HG02588 (cell line): ENCODE data around the gene BAG1.

Source experiments
- ATAC-seq: cut with Tn5 transposase; IDR thresholded peaks from one replicate; pipeline ENCODE4 v1.9.1; 2021; ENCODE audit warnings: mild to moderate bottlenecking, moderate library complexity; ENCODE audit not compliant: unreplicated experiment

BAG1 gene

DNA sequence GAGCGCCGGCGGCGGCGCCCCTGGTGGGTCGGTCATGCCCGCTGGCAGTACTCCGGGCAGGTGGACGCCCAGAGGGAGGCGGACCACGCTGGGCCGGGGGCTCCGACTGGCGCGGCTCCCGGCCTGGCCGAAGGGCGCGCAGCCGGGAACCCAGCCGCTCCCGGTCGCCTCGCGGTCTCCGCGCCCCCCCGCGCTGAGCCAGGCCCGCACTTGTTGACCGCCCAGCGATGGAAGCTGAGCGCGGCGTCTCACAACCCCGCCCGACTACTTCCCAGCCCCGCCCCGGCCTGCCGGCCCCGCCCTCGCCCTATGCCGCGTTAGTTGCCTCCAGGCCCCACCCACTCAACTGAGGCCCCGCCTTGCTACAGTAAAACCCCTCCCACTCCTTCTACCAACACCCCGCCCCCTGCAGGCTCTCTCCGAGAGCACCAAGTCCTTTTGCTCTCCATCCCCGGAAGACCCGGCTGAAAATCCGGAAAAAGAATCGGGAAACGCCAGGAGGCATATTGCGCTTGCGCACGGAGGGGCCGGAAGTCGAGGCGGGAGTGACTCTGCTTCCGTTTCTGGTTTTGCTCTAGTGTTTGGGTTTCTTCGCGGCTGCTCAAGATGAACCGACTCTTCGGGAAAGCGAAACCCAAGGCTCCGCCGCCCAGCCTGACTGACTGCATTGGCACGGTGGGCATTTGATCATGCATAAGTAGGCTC is at the start of gene BAG1, which contains the start of gene CHMP5:
Gene BAG1 (minus strand): TSS at position 236 of the 705 bp plus-strand sequence.
Gene CHMP5 (plus strand): TSS at position 577 of the 705 bp plus-strand sequence. CDS start 30 bp downstream, at position 607.
- ATAC-seq, result peak; percentile 81

DNA sequence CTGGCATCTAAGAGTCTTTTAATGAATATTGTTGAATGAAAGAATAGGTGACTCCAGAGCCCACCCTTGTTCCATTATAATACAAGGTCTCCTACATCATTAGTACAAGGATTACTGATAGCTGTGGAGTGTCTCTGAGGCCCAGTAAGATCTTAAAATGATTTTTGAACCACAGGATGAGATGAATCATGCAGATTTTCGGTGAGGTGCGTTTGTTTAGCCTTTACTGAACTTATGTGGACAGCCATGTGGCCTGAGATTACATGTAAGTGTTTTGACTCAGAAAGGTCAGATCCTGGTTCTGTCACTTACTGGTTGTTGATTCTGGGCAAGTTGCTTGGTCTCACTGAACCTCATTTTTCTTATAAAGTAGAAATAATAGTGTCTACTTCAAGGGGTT is 47.4 kb upstream of the BAG1 start:
- no peak for ATAC-seq

DNA sequence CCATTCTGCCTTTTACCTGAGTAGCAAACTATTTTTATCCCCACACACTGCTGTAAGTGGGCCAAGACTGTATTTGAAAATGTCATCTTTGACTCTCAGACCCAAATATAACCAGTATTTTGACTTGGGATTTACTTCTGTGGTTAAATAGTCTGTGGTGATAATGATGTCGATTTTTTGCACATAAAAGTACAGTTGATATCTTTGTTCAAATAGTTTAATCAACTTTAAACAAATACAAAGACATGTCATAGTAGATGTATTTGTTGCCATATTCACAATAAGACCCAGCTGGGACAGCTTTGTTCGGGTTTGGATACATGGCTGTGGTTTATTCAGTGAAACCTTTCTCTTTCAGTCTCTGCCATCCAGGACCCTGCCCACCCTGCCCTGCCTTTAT is 46.2 kb upstream of the BAG1 start:
- ATAC-seq, result no peak

DNA sequence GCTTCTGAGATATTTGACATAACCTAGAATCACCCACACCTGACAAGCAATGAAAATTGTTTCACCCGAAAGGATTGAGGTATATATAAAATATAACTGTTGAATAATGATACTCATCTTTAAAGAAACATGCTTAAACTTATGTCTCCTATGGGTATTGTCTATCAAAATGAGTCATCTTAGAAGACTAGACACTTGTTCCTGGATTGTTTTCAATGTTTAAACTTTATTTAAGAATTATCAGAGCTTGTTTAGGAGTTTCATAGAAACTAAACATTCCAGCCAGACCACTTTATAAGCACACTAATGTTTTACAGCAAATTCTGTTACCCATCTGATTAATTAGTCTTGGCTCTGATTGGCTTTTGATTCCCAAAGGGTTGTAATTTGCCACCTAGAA is 45.4 kb upstream of the BAG1 start:
- no peak for ATAC-seq

DNA sequence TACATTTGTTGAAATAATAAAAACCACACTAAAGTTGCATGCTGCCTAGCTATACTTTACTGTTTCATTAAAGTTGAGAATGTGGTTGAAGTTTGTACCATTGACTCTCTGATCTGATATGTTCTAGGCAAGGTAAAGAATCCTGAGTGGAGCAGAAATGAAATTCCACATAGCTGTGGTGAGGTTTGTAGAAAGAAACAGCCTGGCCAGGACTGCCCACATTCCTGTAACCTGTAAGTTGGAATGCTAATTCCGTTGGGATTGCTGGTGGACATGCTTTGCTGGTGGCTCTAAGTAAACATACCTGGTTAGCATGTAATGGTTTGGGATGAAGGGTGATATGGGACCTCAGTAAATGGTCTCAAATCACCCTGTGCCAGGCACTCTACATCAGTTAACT is 42.6 kb upstream of the BAG1 start:
- no peak for ATAC-seq

DNA sequence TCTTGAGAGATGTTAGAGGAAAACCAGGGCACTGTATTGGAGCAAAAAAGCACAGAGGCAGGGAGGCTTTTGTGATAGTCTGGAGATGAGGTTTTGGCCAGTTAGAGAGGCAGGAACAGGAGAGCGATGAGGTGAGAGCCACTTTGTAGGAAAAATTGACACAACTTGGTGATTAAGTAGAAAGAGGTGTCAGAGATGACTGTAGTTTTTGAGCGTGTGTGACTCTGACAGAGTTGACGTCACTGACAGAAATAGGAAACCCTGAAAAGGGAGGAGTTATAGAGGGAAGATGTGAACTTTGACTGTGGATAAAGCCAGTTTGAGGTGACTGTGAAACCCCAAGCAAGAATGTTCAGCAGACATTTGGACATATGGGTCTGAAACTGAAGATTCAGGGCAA is 41.5 kb upstream of the BAG1 start:
- no peak for ATAC-seq

DNA sequence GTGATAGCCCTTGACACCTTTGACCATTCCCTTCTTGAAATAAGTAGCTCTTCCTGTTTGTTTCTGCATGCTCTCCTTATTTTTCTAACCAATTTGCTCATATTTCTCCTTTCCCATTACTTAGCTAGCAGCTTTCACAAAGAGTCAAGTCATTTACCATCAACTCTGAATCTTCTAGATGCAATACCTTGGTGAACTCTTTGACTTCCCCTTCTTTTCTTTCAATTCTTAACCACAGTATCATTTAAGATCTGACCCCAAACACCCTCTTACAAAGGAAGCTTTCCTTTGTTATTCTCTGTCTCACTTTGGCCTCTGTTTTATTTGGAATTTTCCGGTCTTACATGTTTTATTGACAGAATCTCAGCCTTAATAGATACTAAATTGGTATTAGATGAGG is 39.9 kb upstream of the BAG1 start:
- no peak for ATAC-seq

DNA sequence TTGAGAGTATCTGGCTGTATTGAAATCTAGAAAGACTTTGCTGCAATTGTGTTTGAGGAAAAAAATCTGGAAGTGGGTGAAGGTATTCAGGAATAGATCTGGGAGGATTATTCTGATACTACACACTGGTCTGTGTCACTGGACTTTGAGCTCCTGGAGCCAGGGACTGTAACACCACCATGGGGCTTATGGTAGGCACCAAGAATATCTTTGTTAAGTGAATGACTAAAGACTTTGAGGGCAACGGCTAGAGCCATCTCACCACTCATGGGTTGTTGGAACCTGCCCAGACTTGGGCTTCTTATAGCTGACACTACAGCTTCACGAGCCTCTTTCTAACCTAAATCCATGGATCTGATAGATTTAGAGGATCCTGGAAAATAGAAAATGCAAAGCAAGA is 36.0 kb upstream of the BAG1 start:
- ATAC-seq, result no peak

DNA sequence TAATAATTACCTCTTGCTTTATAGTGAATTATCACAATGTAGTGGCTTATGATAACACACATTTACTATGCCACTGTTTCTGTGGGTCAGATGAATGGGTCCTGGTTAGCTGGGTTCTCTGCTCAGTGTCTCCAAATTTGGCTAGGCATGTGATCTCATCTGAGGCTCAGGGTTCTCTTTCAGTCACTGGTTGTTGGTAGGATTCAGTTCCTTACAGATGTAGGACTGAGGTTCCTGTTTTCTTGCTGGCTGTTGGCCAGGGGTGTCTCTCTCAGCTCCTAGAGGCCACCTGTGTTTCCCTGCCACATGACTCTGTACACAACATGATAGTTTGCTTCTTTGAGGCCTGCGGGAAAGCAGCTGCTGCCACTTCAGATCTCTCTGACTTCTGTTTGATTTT is 32.9 kb upstream of the BAG1 start:
- ATAC-seq, result peak; percentile 90

DNA sequence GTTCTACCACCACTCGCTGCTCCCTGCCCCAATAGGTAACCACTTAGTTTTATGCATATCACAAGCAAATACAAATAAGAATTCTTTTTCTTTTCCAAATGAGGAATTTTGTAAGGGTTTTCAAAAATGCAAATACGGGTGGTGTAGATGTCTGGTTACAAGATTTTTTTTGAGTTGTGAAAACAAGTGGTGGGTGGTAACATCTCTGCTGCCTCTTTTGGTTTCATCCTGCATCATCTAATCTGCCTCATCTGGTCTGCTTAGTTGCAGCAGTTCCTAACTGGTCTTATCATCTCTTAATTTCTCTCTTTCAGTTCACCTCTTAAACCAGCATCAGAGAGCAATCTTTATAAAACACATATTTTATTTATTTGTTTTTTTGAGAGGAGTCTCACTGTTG is 31.1 kb upstream of the BAG1 start:
- ATAC-seq, result peak; percentile 36

DNA sequence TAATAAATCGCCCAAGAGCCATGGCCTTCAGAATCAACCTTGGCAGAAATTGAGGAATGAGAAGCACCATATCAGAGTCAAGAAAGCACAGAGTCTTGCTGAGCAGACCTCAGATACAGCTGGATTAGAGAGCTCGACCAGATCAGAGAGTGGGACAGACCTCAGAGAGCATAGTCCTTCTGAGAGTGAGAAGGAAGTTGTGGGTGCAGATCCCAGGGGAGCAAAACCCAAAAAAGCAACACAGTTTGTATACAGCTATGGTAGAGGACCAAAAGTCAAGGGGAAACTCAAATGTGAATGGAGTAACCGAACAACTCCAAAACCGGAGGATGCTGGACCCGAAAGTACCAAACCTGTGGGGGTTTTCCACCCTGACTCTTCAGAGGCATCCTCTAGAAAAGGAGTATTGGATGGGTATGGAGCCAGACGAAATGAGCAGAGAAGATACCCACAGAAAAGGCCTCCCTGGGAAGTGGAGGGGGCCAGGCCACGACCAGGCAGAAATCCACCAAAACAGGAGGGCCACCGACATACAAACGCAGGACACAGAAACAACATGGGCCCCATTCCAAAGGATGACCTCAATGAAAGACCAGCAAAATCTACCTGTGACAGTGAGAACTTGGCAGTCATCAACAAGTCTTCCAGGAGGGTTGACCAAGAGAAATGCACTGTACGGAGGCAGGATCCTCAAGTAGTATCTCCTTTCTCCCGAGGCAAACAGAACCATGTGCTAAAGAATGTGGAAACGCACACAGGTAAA is 30.3 kb upstream of the BAG1 start:
- ATAC-seq, result no peak

DNA sequence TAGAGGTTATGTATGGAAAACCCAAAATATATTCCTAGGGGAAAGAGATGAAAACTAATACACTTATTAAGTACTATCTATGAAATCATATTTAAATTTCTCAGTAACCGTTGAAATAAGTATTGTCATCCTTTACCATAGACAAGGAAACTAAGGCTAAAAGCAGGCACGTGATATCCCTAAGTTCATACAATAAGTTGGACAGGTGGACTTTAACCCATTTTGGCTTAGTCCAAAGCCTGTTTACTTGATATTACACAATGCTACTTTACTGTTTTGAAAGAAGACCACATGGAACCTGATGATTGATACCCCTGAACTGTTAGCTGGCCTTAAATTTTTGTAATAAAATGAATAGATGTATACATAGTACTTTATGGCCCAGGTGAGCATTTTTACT is 29.3 kb upstream of the BAG1 start:
- no peak for ATAC-seq

DNA sequence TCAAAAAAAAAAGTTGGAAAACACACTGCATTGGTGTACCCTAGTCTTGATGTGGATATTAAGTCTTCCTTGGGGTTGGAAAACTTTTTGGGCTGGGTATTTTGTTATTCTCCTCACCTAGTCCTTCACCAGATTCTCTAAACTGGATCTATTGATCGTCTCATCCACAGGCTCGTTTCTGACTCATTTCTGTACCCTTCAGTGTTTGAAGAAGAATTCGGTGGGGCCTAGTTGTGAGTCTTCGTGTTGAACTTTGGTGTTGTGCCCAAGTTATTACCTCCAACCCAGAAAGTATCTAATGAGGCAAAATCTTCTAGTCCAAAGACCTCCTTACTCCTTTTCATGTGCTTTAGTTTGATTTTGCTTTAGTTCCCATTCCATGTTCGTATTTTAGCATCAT is 27.4 kb upstream of the BAG1 start:
- ATAC-seq, result no peak

DNA sequence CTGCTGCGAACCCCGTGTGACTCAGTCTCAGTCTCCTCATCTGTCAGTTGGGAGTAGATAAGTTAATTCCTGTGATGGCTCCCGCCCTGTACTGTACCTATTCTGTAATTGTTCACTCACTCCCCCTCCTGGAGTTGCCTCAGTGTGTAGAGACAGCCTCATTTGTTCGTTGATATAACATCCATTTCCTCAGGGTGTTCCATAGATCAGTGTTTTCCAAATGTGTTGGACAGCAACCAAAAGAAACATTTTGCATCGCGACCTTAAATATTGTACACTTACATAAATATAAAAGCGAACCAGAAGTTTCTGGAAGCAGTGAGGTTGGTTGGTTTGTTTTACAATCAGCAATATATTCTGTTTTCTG is 26.5 kb upstream of the BAG1 start:
- no peak for ATAC-seq

DNA sequence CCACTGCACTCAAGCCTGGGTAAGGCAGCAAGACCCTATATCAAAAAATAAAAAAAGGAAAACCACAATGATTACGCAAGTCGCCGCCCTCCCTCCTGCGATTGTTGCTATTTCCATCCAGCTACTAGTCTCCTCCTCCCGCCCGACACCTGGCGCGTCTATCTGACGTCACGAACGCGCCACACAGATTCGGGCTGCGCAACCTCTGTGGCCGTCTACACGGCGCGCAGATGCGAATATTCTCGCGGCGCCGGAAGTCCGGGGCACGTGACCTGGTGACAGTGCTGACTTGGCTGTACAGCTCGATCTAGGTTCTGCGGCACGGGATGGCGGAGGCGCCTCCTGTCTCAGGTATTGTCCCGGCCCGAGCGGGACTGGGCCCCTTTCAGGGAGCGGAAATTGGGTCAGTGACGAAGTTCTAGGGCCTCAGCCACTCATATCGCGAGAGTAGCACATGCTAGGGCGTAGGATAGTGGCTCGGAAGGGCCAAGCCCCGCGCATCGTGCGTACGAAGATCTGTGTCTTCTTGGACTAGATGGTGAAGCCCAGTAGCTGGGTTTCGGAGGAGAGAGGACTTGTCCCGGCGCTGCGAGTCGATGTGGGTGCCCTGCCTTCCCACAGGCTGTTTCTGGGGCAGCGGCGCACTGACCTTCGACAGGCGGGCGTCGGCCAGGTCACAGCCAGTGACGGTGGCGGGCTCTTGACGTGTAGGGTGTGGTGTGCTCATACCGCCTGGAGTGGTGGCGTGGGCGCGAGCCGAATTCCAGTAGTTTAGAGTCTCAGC is 25.9 kb upstream of the BAG1 start, which contains the start of gene NFX1:
Gene NFX1 (plus strand): TSS at position 270 of the 784 bp plus-strand sequence. CDS start 57 bp downstream, at position 327.
- ATAC-seq, result peak; percentile 84

DNA sequence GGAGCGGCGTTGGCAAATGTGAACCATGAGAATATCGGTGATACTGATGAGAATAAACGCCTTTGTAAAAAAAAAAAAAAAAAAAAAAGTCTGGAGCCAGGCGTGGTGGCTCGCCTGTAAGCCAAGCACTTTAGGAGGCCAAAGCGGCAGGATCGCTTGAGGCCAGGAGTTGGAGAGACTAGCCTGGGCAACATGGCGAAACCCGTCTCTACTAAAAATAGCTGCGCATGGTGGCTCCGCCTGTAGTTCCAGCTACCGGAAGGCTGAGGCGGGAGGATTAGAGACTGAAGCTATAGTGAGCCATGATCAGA is 25.4 kb upstream of the BAG1 start:
- ATAC-seq, result no peak

DNA sequence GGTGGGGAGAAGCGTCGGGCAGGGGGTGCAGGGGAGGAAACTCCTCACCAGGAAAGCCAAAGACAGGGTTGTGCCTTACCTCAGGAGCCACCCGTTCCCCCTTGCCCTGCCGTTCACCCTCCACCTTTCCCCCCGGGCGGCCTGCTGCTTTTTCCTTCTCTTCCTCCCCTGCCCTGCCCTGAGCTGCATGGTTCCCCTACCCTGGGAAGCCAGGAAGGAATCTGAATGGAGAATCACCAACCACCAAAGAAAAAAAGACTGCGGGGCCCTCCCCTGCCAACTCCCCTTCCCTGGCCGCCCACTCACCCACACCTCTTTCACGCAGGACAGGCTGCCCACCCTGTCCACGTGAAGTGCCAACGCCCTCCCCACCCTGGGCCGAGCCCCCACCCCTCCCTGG is 25.0 kb upstream of the BAG1 start:
- ATAC-seq, result no peak

DNA sequence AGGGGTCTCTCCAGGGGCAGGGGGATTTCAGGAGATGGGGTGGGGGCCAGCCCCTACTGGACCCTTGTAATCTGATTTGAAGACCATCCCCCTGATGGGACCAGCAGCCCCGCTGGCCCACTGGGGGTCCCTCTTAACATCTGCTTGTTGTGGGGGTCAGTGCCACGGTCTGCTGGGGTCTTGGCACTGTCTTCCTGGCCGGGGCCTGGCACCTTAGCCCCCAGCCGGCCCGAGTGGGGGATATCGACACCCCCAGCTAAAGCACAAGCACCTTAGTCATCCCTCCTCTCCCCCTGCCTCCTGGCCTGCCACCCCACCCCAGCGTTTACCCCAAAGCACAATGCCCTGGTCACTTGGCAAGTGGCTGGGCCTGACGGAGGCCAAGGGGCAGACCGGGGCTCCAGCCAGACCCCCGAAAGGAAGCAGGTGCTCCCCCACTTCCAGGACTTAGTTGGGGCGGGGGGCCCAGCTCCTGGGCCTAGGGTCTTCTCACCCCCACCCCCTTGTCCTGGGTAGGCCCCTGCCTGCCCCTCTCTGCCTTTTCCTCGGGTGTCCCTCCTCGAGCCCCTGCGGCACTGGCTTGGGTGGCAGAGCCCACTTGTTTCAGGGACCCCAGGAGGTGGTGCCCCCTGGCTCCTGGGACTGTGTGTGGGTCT is 24.4 kb upstream of the BAG1 start:
- ATAC-seq, result no peak

DNA sequence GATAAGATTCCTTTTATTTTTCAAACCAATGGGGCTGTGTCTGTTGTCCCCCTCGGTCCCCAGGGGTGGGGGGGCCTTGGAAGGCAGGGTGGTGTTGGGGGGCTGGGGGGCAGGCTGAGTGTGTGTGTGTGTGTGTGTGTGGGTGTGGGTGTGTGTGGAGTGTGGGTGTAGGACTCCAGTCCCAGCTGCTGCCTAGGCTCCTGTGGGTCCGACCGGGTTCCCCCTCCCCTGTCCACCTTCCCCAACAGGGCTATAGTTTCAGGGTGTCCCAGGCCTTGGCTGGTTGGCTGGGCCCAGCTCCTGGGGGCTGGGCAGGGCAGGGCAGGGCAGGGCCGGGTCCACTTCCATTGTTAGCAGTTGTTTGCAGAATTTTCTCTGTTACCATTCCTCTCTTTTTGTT is 23.7 kb upstream of the BAG1 start:
- no peak for ATAC-seq

DNA sequence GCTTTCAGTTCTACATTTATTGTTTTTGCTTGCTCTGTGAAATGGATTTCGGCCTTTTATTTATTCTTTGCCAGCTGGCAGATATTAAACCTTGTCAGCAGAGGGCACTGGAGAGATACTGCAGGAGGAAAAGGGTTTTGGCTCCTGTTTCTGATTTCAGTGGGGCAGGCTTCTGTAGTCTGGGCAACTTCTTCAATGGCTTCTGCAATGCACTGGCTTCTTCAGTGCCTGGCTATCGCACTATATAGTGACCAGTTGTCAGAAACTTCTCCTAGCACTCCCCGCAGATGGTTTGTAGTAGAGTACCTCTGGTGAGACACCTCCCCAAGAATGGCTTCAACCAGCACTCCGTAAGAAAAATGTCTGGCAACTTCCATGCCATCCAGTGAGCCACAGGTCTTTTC is 22.6 kb upstream of the BAG1 start:
- ATAC-seq, result no peak

DNA sequence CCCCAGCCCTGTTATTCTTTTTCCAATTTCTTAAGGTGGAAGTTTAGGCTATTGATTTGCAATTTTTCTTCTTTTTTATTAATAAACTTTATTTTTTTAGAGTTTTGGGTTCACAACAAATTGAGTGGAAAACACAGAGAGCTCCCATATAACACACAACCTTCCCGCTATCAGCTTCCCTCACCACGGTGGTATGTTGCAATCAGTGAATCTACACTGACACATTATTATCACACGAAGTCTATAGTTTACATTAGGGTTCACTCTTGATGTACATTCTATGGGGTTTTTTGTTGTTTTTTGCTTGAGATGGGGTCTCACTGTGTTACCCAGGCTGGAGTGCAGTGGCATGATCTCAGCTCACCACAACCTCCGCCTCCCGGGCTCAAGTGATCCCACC is 21.0 kb upstream of the BAG1 start:
- no peak for ATAC-seq
